MM.1S (cell line): ENCODE data around the gene IFITM10.

Experiments
- DNase-seq: peaks from one replicate; pipeline ENCODE4 v3.0.0-alpha.2; 2015
- H2AFZ ChIP-seq: fragments of 300-600 bp; sonication (generic); 2 replicates; pipeline ENCODE4 v1.6.0; 2016; ENCODE audit warnings: antibody characterized with exemption, low read length
- H3F3A ChIP-seq: fragments of 300-600 bp; sonication (generic); 2 replicates; pipeline ENCODE4 v1.6.1; 2016; ENCODE audit warnings: mild to moderate bottlenecking, antibody characterized with exemption, low read length, moderate library complexity, mixed read lengths; ENCODE audit not compliant: insufficient read depth
- H3K27ac ChIP-seq: fragments of 300-600 bp; sonication (generic); 2 replicates; pipeline ENCODE4 v1.5.1; 2016; ENCODE audit warnings: mild to moderate bottlenecking, low read length
- H3K27me3 ChIP-seq: fragments of 300-600 bp; sonication (generic); replicated peaks from 2 replicates; pipeline ENCODE4 v1.6.0; 2016; ENCODE audit warnings: low read length; ENCODE audit not compliant: insufficient read depth
- H3K36me3 ChIP-seq: fragments of 300-600 bp; sonication (generic); replicated peaks from 2 replicates; pipeline ENCODE4 v1.6.1; 2016; ENCODE audit warnings: mild to moderate bottlenecking, low read length, mixed read lengths; ENCODE audit not compliant: insufficient read depth
- H3K4me1 ChIP-seq: fragments of 300-600 bp; sonication (generic); 2 replicates; pipeline ENCODE4 v1.6.1; 2016; ENCODE audit warnings: low read length, mixed read lengths
- H3K4me2 ChIP-seq: fragments of 300-600 bp; sonication (generic); 2 replicates; pipeline ENCODE4 v1.6.0; 2016; ENCODE audit warnings: low read depth, low read length
- H3K4me3 ChIP-seq: fragments of 300-600 bp; sonication (generic); 2 replicates; pipeline ENCODE4 v1.5.1; 2016; ENCODE audit warnings: low read length, mixed read lengths
- H3K79me2 ChIP-seq: fragments of 300-600 bp; sonication (generic); 2 replicates; pipeline ENCODE4 v1.6.1; 2016; ENCODE audit warnings: mixed run types, low read length, mixed read lengths
- H3K9ac ChIP-seq: fragments of 300-600 bp; sonication (generic); 2 replicates; pipeline ENCODE4 v1.6.1; 2016; ENCODE audit warnings: low read length, mixed read lengths
- H3K9me2 ChIP-seq: fragments of 300-600 bp; sonication (generic); replicated peaks from 2 replicates; pipeline ENCODE4 v1.6.1; 2016; ENCODE audit warnings: mild to moderate bottlenecking, low read length, mixed read lengths; ENCODE audit not compliant: insufficient read depth
- H3K9me3 ChIP-seq: fragments of 300-600 bp; sonication (generic); replicated peaks from 2 replicates; pipeline ENCODE4 v1.6.1; 2016; ENCODE audit warnings: mild to moderate bottlenecking, low read length, mixed read lengths; ENCODE audit not compliant: insufficient read depth
- H4K20me1 ChIP-seq: fragments of 300-600 bp; sonication (generic); 2 replicates; pipeline ENCODE4 v1.6.1; 2016; ENCODE audit warnings: mild to moderate bottlenecking, low read length, moderate library complexity, mixed read lengths; ENCODE audit not compliant: insufficient read depth
- CTCF ChIP-seq: fragments of 300-600 bp; sonication (generic); IDR thresholded peaks from 2 replicates; pipeline ENCODE4 v1.5.1; 2016; ENCODE audit warnings: antibody characterized with exemption, low read length, mixed read lengths
- EZH2 ChIP-seq: fragments of 300-600 bp; sonication (generic); optimal IDR thresholded peaks from 2 replicates; pipeline ENCODE3; 2017; ENCODE audit warnings: low read depth, mild to moderate bottlenecking, antibody characterized with exemption, low read length, mixed read lengths
- EZH2phosphoT487 ChIP-seq: fragments of 300-600 bp; sonication (generic); IDR thresholded peaks from 2 replicates; pipeline ENCODE4 v1.6.1; 2018; ENCODE audit warnings: antibody characterized with exemption, low read length

IFITM10 gene

GRCh38 chr11:1776944-1777715 is 26.7 kb upstream of the IFITM10 start:
- Histone ChIP-seq H3K4me2 (no peak overlapping the region), H3K36me3 (no peaks in the 10 kb centered on the region), H3K4me1 (no peaks in the 10 kb centered on the region), H2AFZ (no peak overlapping the region), H3K27ac (no peak overlapping the region), H3K27me3 (peaks cover 74% of the 10 kb centered on the region), H3F3A (no peaks in the 10 kb centered on the region), H3K4me3 (no peak overlapping the region), H3K79me2 (no peaks in the 10 kb centered on the region), H3K9ac (no peak overlapping the region), H3K9me2 (no peaks in the 10 kb centered on the region), H3K9me3 (no peaks in the 10 kb centered on the region), H4K20me1 (no peaks in the 10 kb centered on the region)
- TF ChIP-seq EZH2phosphoT487 (no peak), EZH2 (no peak), CTCF (no peak)
- DNase-seq, result no peak

GRCh38 chr11:1776331-1776851 is 26.0 kb upstream of the IFITM10 start:
- H3K27ac ChIP-seq, result no peak overlapping the region
- H3F3A ChIP-seq, result no peaks in the 10 kb centered on the region

DNA sequence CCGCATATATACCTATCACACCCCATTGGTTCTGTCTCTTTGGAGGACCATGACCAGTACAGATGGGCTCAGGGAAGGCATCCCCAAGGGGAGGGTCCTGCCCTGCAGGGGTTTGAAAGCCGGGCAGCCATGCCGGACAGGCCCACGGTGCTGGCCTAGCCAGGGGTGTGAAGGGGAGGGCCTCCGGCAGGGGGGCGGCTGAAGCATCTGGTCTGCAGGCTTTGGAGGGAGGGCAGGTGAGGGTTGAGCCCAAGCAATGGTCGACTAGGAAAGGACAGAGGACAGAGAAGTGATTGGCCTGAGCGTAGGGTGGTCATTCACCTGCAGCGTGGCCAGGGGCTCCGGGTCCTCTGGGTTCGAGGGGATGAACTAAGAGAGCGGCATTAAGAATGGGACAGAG is 24.5 kb upstream of the IFITM10 start:
- no peaks in the 10 kb centered on the region for H3K36me3 ChIP-seq
- no peaks in the 10 kb centered on the region for H3K79me2 ChIP-seq
- no peak overlapping the region for H3K4me3 ChIP-seq
- H2AFZ ChIP-seq, result no peak overlapping the region
- H3K9me3 ChIP-seq, result no peaks in the 10 kb centered on the region
- TF ChIP-seq CTCF (no peak), EZH2 (no peak), EZH2phosphoT487 (no peak)
- H4K20me1 ChIP-seq, result no peaks in the 10 kb centered on the region
- H3F3A ChIP-seq, result no peaks in the 10 kb centered on the region
- H3K4me2 ChIP-seq, result no peak overlapping the region
- H3K9me2 ChIP-seq, result no peaks in the 10 kb centered on the region
- peaks cover 74% of the 10 kb centered on the region for H3K27me3 ChIP-seq
- no peak overlapping the region for H3K27ac ChIP-seq
- H3K4me1 ChIP-seq, result no peaks in the 10 kb centered on the region
- no peak for DNase-seq
- no peak overlapping the region for H3K9ac ChIP-seq

More at GRCh38 chr11:1776331-1776851, 26.0 kb upstream of the IFITM10 start:
- no peak overlapping the region for H2AFZ ChIP-seq
- no peak for TF ChIP-seq EZH2
- H3K9me3 ChIP-seq, result no peaks in the 10 kb centered on the region
- no peaks in the 10 kb centered on the region for H3K9me2 ChIP-seq
- no peak overlapping the region for H3K4me3 ChIP-seq
- peaks cover 74% of the 10 kb centered on the region for H3K27me3 ChIP-seq
- no peaks in the 10 kb centered on the region for H3K36me3 ChIP-seq
- no peaks in the 10 kb centered on the region for H3K4me1 ChIP-seq
- H3K9ac ChIP-seq, result no peak overlapping the region
- H3K79me2 ChIP-seq, result no peaks in the 10 kb centered on the region
- no peak overlapping the region for H3K4me2 ChIP-seq
- no peaks in the 10 kb centered on the region for H4K20me1 ChIP-seq
- DNase-seq, result no peak

DNA sequence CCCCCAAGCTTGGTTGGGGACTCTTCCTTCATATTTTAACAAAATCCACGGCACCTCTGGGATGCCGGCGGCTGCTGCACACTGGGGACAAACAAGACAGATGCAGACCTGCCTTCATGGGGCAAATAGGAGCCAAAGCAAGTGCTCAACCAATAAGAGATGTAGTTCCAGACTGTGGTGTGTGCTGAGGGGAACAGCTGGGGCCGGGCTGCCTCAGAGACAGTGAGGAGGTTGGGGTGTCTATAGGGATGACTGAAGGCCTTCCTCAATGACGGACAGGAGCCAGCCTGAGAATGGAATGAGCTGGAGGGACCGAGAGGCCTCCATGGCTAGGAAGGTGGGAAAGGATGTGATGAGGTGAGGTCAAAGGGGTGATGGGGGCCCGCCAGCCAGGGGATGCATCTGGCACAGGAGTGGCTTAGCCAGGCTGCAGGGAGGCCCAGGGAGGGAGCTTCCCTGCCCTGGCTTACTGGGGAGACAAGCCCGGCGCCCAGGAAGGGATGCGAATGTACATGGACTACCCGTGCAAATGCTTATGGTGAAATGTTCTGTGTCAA is 23.7 kb upstream of the IFITM10 start:
- Histone ChIP-seq H3K4me3 (no peak overlapping the region), H3K9me2 (no peaks in the 10 kb centered on the region), H3K27ac (no peak overlapping the region), H3K4me1 (no peaks in the 10 kb centered on the region), H3K36me3 (no peaks in the 10 kb centered on the region), H3K9me3 (no peaks in the 10 kb centered on the region), H3K79me2 (no peaks in the 10 kb centered on the region), H4K20me1 (no peaks in the 10 kb centered on the region), H3K4me2 (no peak overlapping the region), H3K9ac (no peak overlapping the region), H3K27me3 (peaks cover 73% of the 10 kb centered on the region), H2AFZ (no peak overlapping the region), H3F3A (no peaks in the 10 kb centered on the region)
- TF ChIP-seq EZH2phosphoT487 (no peak), CTCF (no peak), EZH2 (no peak)
- no peak for DNase-seq
